ENCODE measurements around the gene CLCN6.

DNA sequence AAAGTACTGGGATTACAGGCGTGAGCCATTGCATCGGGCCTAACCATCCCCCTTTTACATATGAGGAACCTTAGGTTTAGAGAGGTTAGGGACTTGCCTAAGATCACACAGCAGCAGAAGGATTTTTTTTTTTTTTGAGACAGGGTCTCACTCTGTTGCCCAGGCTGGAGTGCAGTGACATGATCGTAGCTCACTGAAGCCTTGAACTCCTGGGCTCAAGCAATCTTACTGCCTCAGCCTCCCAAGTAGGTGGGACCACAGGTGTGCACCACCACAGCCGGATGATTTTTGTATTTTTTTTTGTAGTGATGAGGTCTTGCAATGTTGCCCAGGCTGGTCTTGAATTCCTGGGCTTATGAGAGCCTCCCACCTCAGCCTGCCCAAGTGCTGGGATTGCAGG, 46.2 kb upstream of the CLCN6 start:
- TF ChIP-seq POLR2AphosphoS5 (IDR thresholded peaks at IDR 0.05; ENCODE audit: low read depth, low read length) (no peak), GATAD1 (CRISPR knock-in tag; IDR thresholded peaks at IDR 0.05) (no peak), ZNF232 (CRISPR knock-in tag; IDR thresholded peaks at IDR 0.05; ENCODE audit: borderline replicate concordance) (no peak), JUNB (CRISPR knock-in tag; IDR thresholded peaks at IDR 0.05; ENCODE audit: borderline replicate concordance) (no peak)
- TF ChIP-seq, protein P1, sequence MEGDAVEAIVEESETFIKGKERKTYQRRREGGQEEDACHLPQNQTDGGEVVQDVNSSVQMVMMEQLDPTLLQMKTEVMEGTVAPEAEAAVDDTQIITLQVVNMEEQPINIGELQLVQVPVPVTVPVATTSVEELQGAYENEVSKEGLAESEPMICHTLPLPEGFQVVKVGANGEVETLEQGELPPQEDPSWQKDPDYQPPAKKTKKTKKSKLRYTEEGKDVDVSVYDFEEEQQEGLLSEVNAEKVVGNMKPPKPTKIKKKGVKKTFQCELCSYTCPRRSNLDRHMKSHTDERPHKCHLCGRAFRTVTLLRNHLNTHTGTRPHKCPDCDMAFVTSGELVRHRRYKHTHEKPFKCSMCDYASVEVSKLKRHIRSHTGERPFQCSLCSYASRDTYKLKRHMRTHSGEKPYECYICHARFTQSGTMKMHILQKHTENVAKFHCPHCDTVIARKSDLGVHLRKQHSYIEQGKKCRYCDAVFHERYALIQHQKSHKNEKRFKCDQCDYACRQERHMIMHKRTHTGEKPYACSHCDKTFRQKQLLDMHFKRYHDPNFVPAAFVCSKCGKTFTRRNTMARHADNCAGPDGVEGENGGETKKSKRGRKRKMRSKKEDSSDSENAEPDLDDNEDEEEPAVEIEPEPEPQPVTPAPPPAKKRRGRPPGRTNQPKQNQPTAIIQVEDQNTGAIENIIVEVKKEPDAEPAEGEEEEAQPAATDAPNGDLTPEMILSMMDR (CRISPR knock-in tag; IDR thresholded peaks at IDR 0.05): no peak
- TF ChIP-seq, protein P2, sequence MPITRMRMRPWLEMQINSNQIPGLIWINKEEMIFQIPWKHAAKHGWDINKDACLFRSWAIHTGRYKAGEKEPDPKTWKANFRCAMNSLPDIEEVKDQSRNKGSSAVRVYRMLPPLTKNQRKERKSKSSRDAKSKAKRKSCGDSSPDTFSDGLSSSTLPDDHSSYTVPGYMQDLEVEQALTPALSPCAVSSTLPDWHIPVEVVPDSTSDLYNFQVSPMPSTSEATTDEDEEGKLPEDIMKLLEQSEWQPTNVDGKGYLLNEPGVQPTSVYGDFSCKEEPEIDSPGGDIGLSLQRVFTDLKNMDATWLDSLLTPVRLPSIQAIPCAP (CRISPR knock-in tag; IDR thresholded peaks at IDR 0.05; ENCODE audit: low read depth): no peak

Measured in HepG2 (cell line).